ENCODE measurements around the gene RIMS4.

Gene RIMS4

GRCh38 chr20:44758247-44759101 lies 51.9 kb downstream of the RIMS4 start:
- no peak overlapping the region for H3K4me3 ChIP-seq (ENCODE audit: low read depth, low read length)
- no peak for DNase-seq (ENCODE audit: low read depth)
- TF ChIP-seq CTCF (IDR thresholded peaks at IDR 0.05; ENCODE audit: low read depth, low read length, missing control alignments) = no peak
- in situ Hi-C loops (cut with HindIII; ENCODE audit: low sequenced_read_pairs) = no loop called here

- H3K4me3 ChIP-seq (ENCODE audit: low read depth, low read length) = no peak overlapping the region
- in situ Hi-C loops (cut with HindIII; ENCODE audit: low sequenced_read_pairs) = no loop called here
- no peak for TF ChIP-seq CTCF (IDR thresholded peaks at IDR 0.05; ENCODE audit: low read depth, low read length, missing control alignments)
- DNase-seq (ENCODE audit: low read depth) = no peak
Measured at GRCh38 chr20:44756956-44757355, 53.4 kb downstream of the RIMS4 start.

GRCh38 chr20:44756011-44756688 lies 54.2 kb downstream of the RIMS4 start:
- no peak overlapping the region for H3K4me3 ChIP-seq (ENCODE audit: low read depth, low read length)
- in situ Hi-C loops (cut with HindIII; ENCODE audit: low sequenced_read_pairs) = no loop called here
- no peak for TF ChIP-seq CTCF (IDR thresholded peaks at IDR 0.05; ENCODE audit: low read depth, low read length, missing control alignments)

GRCh38 chr20:44754554-44754953 lies 55.8 kb downstream of the RIMS4 start:
- in situ Hi-C loops (cut with HindIII; ENCODE audit: low sequenced_read_pairs) = loop anchor here (5.0 kb wide), 1 partner anchor 113 kb away; no protein-coding TSS in a partner anchor
- no peak overlapping the region for H3K4me3 ChIP-seq (ENCODE audit: low read depth, low read length)
- no peak for TF ChIP-seq CTCF (IDR thresholded peaks at IDR 0.05; ENCODE audit: low read depth, low read length, missing control alignments)
- DNase-seq (ENCODE audit: low read depth) = no peak

More at GRCh38 chr20:44756011-44756688, 54.2 kb downstream of the RIMS4 start:
- DNase-seq (ENCODE audit: low read depth) = no peak

GRCh38 chr20:44752099-44752931 lies 58.0 kb downstream of the RIMS4 start:
- no peak overlapping the region for H3K4me3 ChIP-seq (ENCODE audit: low read depth, low read length)
- no peak for DNase-seq (ENCODE audit: low read depth)
- in situ Hi-C loops (cut with HindIII; ENCODE audit: low sequenced_read_pairs) = loop anchor here (5.0 kb wide), 1 partner anchor 115 kb away; no protein-coding TSS in a partner anchor
- TF ChIP-seq CTCF (IDR thresholded peaks at IDR 0.05; ENCODE audit: low read depth, low read length, missing control alignments) = no peak
